HFF-Myc (cell line): ENCODE measurements around the gene EPHA7.

Experiments
- DNase-seq: peaks from one replicate; pipeline ENCODE4 v3.0.0-alpha.2; 2011; ENCODE audit warnings: low read depth; ENCODE audit errors: extremely low read depth
- H3K4me3 ChIP-seq: replicated peaks from 2 replicates; pipeline ENCODE4 v1.5.1; 2011; ENCODE audit warnings: low read depth, mild to moderate bottlenecking, control low read depth, low read length
- CTCF ChIP-seq: IDR thresholded peaks from 2 replicates; pipeline ENCODE4 v1.5.1; 2012; ENCODE audit warnings: mild to moderate bottlenecking, low read depth, low read length, control low read depth; ENCODE audit errors: missing control alignments

EPHA7 gene

GRCh38 chr6:93248631-93249030 is 170.7 kb downstream of the EPHA7 start:
- no peak for DNase-seq
- TF ChIP-seq CTCF = no peak
- no peak overlapping the region for H3K4me3 ChIP-seq

- H3K4me3 ChIP-seq = no peak overlapping the region
- no peak for TF ChIP-seq CTCF
- DNase-seq = no peak
Measured at GRCh38 chr6:93243231-93243778, 176.1 kb downstream of the EPHA7 start.

- no peak overlapping the region for H3K4me3 ChIP-seq
- no peak for TF ChIP-seq CTCF
- no peak for DNase-seq
Measured at GRCh38 chr6:93242049-93242448, 177.3 kb downstream of the EPHA7 start.

GRCh38 chr6:93238632-93239031 is 180.7 kb downstream of the EPHA7 start:
- DNase-seq = no peak
- H3K4me3 ChIP-seq = no peak overlapping the region
- TF ChIP-seq CTCF = no peak

- H3K4me3 ChIP-seq = no peak overlapping the region
- no peak for TF ChIP-seq CTCF
- no peak for DNase-seq
Measured at GRCh38 chr6:93235775-93236174, 183.6 kb downstream of the EPHA7 start.

- DNase-seq = no peak
- H3K4me3 ChIP-seq = no peak overlapping the region
- no peak for TF ChIP-seq CTCF
Measured at GRCh38 chr6:93226822-93227221, 192.5 kb downstream of the EPHA7 start.
